ENCODE results near the gene SPATA16.

The SPATA16 gene

DNA sequence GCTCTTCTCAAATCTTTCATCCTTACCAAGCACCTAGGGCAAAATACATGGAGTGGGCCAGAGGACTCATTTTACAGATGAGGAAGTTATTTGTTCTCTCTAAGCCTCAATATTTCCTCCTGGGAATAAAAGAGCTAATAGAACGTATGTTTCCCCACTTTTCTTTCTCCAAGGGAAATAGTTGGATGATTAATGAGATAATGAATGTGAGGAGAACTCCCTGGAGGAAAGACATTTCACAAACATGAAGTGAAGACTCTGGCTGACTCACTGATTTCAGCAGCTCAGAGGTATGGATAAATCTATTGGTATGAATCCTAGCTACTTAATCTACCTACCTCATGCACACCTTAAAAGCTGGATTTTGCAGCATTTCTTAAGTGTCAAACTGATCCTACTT is 292.1 kb downstream of the SPATA16 start:
- DNase-seq (no peak), ATAC-seq (ENCODE audit: insufficient read depth, low read depth) (no peak)
- Histone ChIP-seq H3K4me3 (ENCODE audit: low read depth in 1 of 2, low read length in 2 of 2) (no peak overlapping the region), H3K27me3 (ENCODE audit: insufficient read depth, low read length, poor library complexity) (peaks cover 10% of the 10 kb centered on the region), H2AFZ (ENCODE audit: low read depth, low read length) (no peak overlapping the region), H3K36me3 (ENCODE audit: insufficient read depth, low read length) (no peaks in the 10 kb centered on the region), H3K27ac (ENCODE audit: low read length) (no peak overlapping the region), H4K20me1 (ENCODE audit: insufficient read depth, low read length) (no peaks in the 10 kb centered on the region), H3K4me2 (ENCODE audit: insufficient read depth, low read length) (no peak overlapping the region), H3K79me2 (ENCODE audit: insufficient read depth, low read length) (no peaks in the 10 kb centered on the region), H3K9me3 (ENCODE audit: insufficient read depth, low read length, severe bottlenecking) (no peaks in the 10 kb centered on the region), H3K9ac (ENCODE audit: low read depth, low read length) (no peak overlapping the region), H3K4me1 (ENCODE audit: insufficient read depth, low read length) (no peaks in the 10 kb centered on the region)
- TF ChIP-seq, protein P1, sequence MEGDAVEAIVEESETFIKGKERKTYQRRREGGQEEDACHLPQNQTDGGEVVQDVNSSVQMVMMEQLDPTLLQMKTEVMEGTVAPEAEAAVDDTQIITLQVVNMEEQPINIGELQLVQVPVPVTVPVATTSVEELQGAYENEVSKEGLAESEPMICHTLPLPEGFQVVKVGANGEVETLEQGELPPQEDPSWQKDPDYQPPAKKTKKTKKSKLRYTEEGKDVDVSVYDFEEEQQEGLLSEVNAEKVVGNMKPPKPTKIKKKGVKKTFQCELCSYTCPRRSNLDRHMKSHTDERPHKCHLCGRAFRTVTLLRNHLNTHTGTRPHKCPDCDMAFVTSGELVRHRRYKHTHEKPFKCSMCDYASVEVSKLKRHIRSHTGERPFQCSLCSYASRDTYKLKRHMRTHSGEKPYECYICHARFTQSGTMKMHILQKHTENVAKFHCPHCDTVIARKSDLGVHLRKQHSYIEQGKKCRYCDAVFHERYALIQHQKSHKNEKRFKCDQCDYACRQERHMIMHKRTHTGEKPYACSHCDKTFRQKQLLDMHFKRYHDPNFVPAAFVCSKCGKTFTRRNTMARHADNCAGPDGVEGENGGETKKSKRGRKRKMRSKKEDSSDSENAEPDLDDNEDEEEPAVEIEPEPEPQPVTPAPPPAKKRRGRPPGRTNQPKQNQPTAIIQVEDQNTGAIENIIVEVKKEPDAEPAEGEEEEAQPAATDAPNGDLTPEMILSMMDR (IDR thresholded peaks at IDR 0.05; ENCODE audit: borderline replicate concordance, extremely low read depth, low read length, poor library complexity, severe bottlenecking) = no peak
- no peak for TF ChIP-seq EZH2 (IDR thresholded peaks at IDR 0.05; ENCODE audit: borderline replicate concordance, low read depth, low read length, severe bottlenecking)

DNA sequence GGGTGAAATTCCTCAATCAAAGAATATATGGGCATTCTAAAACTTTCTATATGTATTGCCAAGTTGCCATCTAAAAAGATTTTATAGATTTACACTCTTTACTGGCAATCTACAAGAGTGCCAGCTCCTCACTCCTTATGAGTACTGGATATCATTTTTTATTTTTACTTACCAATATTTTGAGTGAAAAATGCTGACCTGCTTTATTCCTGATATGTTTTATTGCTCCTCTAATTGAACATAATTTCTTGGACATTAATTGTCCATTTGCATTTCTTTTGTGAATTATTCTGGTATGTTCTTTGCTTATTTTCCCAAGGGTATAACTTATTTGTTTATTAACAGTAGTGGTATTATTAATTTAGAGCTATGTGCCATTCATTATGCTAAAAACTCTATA is 293.7 kb downstream of the SPATA16 start:
- peaks cover 10% of the 10 kb centered on the region for H3K27me3 ChIP-seq (ENCODE audit: insufficient read depth, low read length, poor library complexity)
- no peak overlapping the region for H3K4me2 ChIP-seq (ENCODE audit: insufficient read depth, low read length)
- no peaks in the 10 kb centered on the region for H3K9me3 ChIP-seq (ENCODE audit: insufficient read depth, low read length, severe bottlenecking)
- no peaks in the 10 kb centered on the region for H3K4me1 ChIP-seq (ENCODE audit: insufficient read depth, low read length)
- no peaks in the 10 kb centered on the region for H4K20me1 ChIP-seq (ENCODE audit: insufficient read depth, low read length)
- no peak overlapping the region for H3K9ac ChIP-seq (ENCODE audit: low read depth, low read length)
- H3K79me2 ChIP-seq (ENCODE audit: insufficient read depth, low read length) = no peaks in the 10 kb centered on the region
- H3K27ac ChIP-seq (ENCODE audit: low read length) = no peak overlapping the region
- H2AFZ ChIP-seq (ENCODE audit: low read depth, low read length) = no peak overlapping the region
- ATAC-seq (ENCODE audit: insufficient read depth, low read depth) (no peak), DNase-seq (no peak)
- H3K36me3 ChIP-seq (ENCODE audit: insufficient read depth, low read length) = no peaks in the 10 kb centered on the region
- TF ChIP-seq, protein P1 (IDR thresholded peaks at IDR 0.05; ENCODE audit: borderline replicate concordance, extremely low read depth, low read length, poor library complexity, severe bottlenecking) = no peak
- no peak for TF ChIP-seq EZH2 (IDR thresholded peaks at IDR 0.05; ENCODE audit: borderline replicate concordance, low read depth, low read length, severe bottlenecking)
- H3K4me3 ChIP-seq (ENCODE audit: low read depth in 1 of 2, low read length in 2 of 2) = no peak overlapping the region

DNA sequence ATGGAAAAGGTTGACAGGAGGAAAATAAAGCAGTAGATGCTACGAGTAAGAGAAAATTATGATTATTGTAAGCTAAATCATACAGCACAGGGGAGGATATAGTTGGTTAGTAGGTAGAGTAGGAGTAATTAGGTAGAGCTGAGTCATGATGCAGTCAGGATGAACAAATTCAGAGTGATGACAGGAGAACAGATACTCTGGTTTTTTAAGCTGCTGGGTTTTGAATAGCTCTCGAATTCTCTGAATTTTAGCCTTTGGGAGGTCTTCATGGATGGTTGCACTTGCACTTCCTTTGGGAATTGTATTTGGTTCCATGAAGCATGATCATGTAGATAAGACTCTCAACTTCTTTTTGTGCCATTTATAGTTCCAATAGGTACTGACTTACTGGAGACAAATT is 294.3 kb downstream of the SPATA16 start:
- no peak overlapping the region for H3K4me3 ChIP-seq (ENCODE audit: low read depth in 1 of 2, low read length in 2 of 2)
- H3K9me3 ChIP-seq (ENCODE audit: insufficient read depth, low read length, severe bottlenecking) = no peaks in the 10 kb centered on the region
- no peaks in the 10 kb centered on the region for H3K36me3 ChIP-seq (ENCODE audit: insufficient read depth, low read length)
- H3K27ac ChIP-seq (ENCODE audit: low read length) = no peak overlapping the region
- ATAC-seq (ENCODE audit: insufficient read depth, low read depth) (no peak), DNase-seq (no peak)
- no peaks in the 10 kb centered on the region for H3K4me1 ChIP-seq (ENCODE audit: insufficient read depth, low read length)
- TF ChIP-seq, protein P1 (IDR thresholded peaks at IDR 0.05; ENCODE audit: borderline replicate concordance, extremely low read depth, low read length, poor library complexity, severe bottlenecking) = no peak
- no peak for TF ChIP-seq EZH2 (IDR thresholded peaks at IDR 0.05; ENCODE audit: borderline replicate concordance, low read depth, low read length, severe bottlenecking)
- H3K9ac ChIP-seq (ENCODE audit: low read depth, low read length) = no peak overlapping the region
- H4K20me1 ChIP-seq (ENCODE audit: insufficient read depth, low read length) = no peaks in the 10 kb centered on the region
- no peaks in the 10 kb centered on the region for H3K79me2 ChIP-seq (ENCODE audit: insufficient read depth, low read length)
- H3K27me3 ChIP-seq (ENCODE audit: insufficient read depth, low read length, poor library complexity) = peaks cover 10% of the 10 kb centered on the region
- no peak overlapping the region for H3K4me2 ChIP-seq (ENCODE audit: insufficient read depth, low read length)
- no peak overlapping the region for H2AFZ ChIP-seq (ENCODE audit: low read depth, low read length)

DNA sequence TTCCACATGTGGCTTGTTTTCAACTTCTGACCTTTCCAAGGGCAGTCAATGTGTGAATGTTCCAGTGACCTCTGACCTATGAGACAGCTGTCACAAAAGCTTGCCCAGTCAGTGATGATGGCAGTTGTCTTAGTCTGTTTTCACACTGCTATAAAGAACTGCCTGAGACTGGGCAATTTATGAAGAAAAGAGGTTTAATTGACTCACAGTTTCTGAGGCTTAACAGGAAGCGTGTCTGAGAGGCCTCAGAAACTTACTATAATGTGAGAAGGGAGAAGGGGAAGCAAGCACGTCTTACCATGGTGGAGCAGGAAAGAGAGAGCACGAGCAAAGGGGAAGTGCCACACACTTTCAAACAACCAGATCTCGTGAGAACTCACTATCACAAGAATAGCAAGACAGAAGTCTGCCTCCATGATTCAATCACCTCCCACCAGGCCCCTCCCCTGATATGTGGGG is 294.9 kb downstream of the SPATA16 start:
- TF ChIP-seq, protein P1 (IDR thresholded peaks at IDR 0.05; ENCODE audit: borderline replicate concordance, extremely low read depth, low read length, poor library complexity, severe bottlenecking) = no peak
- TF ChIP-seq EZH2 (IDR thresholded peaks at IDR 0.05; ENCODE audit: borderline replicate concordance, low read depth, low read length, severe bottlenecking) = no peak
- H3K27ac ChIP-seq (ENCODE audit: low read length) = no peak overlapping the region
- no peak for ATAC-seq (ENCODE audit: insufficient read depth, low read depth)

More for the DNA sequence above, 294.9 kb downstream of the SPATA16 start:
- no peaks in the 10 kb centered on the region for H3K36me3 ChIP-seq (ENCODE audit: insufficient read depth, low read length)
- H4K20me1 ChIP-seq (ENCODE audit: insufficient read depth, low read length) = no peaks in the 10 kb centered on the region
- H3K4me3 ChIP-seq (ENCODE audit: low read depth in 1 of 2, low read length in 2 of 2) = no peak overlapping the region
- H3K9ac ChIP-seq (ENCODE audit: low read depth, low read length) = no peak overlapping the region
- H3K9me3 ChIP-seq (ENCODE audit: insufficient read depth, low read length, severe bottlenecking) = no peaks in the 10 kb centered on the region
- peaks cover 10% of the 10 kb centered on the region for H3K27me3 ChIP-seq (ENCODE audit: insufficient read depth, low read length, poor library complexity)
- no peak for DNase-seq
- H3K79me2 ChIP-seq (ENCODE audit: insufficient read depth, low read length) = no peaks in the 10 kb centered on the region
- H3K4me1 ChIP-seq (ENCODE audit: insufficient read depth, low read length) = no peaks in the 10 kb centered on the region
- H2AFZ ChIP-seq (ENCODE audit: low read depth, low read length) = no peak overlapping the region
- H3K4me2 ChIP-seq (ENCODE audit: insufficient read depth, low read length) = no peak overlapping the region
